D721Med (cell line): ENCODE measurements around the gene NGRN.
A peak's percentile ranks its signal among the peaks of the same experiment; 100 is the strongest.

Experiments used
- DNase-seq: peaks from one replicate; pipeline ENCODE4 v3.0.0; 2011; ENCODE audit warnings: low spot score; ENCODE audit not compliant: insufficient read length
- FAIRE-seq: peaks from 2 replicates; lab custom pipeline; 2011; peaks lifted over from hg19 to GRCh38; lab: Jason Lieb, UNC
- TF ChIP-seq, protein P1 (sequence below): IDR thresholded peaks from 2 replicates; pipeline ENCODE4 v1.5.1; 2012; ENCODE audit warnings: mild to moderate bottlenecking, control low read depth; ENCODE audit not compliant: insufficient read depth; ENCODE audit errors: missing control alignments

Gene NGRN

DNA sequence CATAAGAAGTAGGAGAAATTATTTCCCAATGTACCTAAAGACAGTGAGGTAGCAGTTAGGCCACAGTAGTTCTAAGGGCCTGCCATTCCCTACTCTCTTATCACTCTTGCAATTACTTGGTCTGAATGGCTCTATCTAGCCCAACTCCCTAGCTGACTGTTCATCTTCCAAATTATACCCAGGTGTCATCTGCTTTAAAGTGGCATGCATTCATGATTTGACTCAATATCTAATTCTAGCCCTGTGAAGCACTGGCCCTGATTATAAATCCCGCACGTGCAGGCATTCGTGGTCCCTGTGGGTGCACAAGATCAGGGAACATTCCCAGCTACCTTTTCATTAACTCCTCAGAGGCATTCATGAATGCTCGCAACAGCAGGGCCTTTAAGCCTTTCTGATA lies 43.5 kb downstream of the NGRN start:
- TF ChIP-seq, protein P1, sequence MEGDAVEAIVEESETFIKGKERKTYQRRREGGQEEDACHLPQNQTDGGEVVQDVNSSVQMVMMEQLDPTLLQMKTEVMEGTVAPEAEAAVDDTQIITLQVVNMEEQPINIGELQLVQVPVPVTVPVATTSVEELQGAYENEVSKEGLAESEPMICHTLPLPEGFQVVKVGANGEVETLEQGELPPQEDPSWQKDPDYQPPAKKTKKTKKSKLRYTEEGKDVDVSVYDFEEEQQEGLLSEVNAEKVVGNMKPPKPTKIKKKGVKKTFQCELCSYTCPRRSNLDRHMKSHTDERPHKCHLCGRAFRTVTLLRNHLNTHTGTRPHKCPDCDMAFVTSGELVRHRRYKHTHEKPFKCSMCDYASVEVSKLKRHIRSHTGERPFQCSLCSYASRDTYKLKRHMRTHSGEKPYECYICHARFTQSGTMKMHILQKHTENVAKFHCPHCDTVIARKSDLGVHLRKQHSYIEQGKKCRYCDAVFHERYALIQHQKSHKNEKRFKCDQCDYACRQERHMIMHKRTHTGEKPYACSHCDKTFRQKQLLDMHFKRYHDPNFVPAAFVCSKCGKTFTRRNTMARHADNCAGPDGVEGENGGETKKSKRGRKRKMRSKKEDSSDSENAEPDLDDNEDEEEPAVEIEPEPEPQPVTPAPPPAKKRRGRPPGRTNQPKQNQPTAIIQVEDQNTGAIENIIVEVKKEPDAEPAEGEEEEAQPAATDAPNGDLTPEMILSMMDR, result no peak
- FAIRE-seq (no peak), DNase-seq (no peak)

DNA sequence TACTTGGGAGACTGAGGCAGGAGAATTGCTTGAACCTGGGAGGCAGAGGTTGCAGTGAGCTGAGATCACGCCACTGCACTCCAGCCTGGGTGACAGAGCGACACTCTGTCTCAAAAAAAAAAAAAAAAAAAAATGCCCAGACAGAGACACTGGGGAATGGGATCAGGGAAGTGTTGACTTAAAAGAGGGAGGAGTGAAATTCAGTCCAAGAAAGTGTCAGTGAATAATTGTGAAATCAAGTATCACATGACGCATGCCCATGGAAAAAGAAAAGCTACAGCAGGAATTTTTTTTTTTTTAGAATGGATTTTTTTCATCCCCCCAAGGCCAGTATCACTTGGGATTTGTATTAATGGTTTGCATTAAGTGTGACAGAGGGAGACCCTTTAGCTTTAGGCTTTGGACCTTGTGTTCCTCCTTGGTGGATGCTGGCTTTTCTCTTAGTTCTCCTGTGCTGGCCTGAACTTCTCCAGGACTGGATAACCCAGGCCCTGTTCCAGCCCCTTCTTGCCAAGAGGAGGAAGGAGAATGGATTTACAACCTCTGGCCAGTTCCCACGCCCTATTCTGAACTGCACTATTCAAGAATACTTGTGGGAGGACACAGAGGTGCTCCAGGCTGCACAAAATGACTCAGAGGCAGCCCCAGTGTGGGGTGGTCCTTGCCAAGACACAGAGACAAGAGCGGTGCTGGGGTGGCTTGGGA lies 50.0 kb downstream of the NGRN start:
- FAIRE-seq (no peak), DNase-seq (no peak)
- TF ChIP-seq, protein P1, result no peak

DNA sequence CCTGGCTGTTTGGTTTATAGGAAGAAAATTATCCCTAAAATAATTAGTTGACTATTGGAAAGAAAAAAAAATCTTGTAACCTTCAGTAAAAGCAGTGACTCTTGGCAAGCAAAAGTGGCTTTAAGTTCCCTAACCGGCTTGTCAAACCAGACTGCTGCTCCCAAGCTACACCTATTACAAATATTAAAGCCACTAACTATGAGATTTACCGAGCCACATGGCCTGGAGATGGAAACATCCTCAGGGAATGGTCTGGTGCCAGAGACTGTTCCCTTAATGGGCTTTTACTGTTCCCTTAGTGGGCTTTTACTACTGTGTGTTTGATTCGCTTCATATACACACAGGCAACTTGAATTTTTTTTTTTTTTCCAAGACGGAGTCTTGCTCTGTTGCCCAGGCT lies 50.7 kb downstream of the NGRN start:
- no peak for FAIRE-seq
- TF ChIP-seq, protein P1, result no peak
- DNase-seq, result no peak

DNA sequence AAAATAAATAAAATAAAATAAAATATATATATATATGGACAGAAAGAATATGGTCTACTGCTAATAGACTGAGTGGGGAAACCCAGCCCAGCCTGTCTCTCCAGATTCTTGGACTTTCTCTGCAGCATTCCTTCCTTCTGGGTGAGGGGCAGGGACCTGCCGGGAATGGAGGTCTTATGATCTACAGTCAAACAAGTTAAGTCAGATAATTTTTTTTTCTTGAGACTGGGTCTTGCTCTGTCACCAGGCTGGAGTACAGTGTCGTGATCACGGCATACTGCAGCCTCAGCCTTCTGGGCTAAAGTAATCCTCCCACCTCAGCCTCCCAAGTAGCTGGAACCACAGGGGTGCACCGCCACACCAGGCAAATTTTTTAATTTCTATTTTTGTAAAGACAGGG lies 53.1 kb downstream of the NGRN start:
- no peak for FAIRE-seq
- TF ChIP-seq, protein P1, result no peak
- no peak for DNase-seq

DNA sequence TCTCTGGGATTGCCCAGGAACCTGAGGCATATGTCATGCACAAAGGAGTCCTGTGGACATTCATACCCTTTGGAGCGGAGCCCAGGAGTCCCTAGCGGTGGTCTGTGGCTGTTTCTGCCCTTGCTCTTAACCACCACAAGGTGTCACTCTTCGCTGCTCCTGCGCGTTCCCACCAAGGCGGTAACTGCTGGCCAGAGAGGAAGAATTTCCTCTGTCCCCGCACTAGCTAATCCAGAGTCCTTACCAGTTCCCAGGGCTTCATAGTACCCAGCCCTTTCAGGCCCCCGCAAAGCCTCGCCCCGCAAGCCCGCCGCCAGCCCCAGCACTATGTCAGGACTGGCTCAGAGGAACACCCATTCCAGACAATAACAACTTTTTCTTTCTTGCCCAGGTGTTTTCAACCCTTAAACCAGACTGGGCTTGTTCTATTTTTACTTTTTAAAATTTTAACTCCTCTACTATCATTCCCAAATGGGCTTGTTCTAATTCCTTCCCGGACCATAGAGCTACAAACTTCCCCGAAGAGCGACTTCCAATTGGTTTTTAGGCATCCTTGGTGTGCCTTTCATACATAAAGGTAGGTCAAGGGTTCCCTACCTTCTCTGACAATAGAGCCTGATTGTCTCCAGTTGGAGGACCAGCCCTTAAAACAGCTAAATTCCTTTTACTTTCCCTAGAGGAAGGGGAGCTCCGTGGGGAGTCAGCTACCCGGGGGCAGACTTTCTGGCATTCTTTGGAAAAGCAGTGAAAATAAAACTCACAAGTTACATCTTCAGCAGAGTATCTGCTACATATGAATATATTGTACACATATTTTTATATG lies 54.8 kb downstream of the NGRN start:
- peak; percentile 66 for DNase-seq
- FAIRE-seq, result no peak
- TF ChIP-seq, protein P1, result peak; percentile 98

DNA sequence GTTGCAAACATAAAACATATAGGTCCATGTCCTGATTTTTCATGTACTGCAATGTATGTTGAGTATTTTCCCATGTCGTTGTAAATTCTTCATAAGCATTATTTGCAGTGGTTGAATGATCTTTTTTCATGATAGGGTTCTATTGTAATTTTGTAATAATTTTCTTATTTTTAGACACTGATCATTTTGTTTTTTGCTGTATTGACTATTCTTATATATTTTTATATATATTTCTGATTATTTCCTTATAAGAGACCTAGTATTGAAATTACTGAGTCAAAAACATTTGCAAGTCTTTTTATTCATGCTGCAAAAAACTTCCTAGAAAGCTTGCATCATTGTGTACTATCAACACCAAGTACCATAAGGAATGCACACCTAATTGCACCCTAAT lies 55.4 kb downstream of the NGRN start:
- DNase-seq, result no peak
- no peak for FAIRE-seq
- TF ChIP-seq, protein P1, result no peak
